Liver (tissue), 3 donors: ENCODE data around the gene ATPAF1.

Source experiments
- CTCF ChIP-seq: fragments of 150-350 bp; IDR thresholded peaks from 2 replicates; pipeline ENCODE4 v1.5.1; 2017; ENCODE audit warnings: improper control_type of control experiment, low read depth, low read length; ENCODE audit not compliant: missing input control
- FOXA1 ChIP-seq: IDR thresholded peaks from 2 replicates; pipeline ENCODE4 v1.6.1; 2016; ENCODE audit warnings: antibody characterized with exemption
- GABPA ChIP-seq, 2 donors: IDR thresholded peaks in 1 of 2; conservative IDR thresholded peaks in 1 of 2; 2 replicates each; pipeline ENCODE4 v1.6.1; 2016; ENCODE audit warnings: antibody characterized with exemption in 2 of 2, mild to moderate bottlenecking in 1 of 2, moderate library complexity in 1 of 2
- JUND ChIP-seq, 2 donors: IDR thresholded peaks; 2 replicates each; pipeline ENCODE4 v1.6.1; 2016; ENCODE audit warnings: antibody characterized with exemption in 2 of 2
- MAX ChIP-seq: IDR thresholded peaks from 2 replicates; pipeline ENCODE4 v1.6.1; 2016; ENCODE audit warnings: antibody characterized with exemption
- RXRA ChIP-seq, 2 donors: IDR thresholded peaks; 2 replicates each; pipeline ENCODE4 v1.6.1; 2017 to 2018; ENCODE audit warnings: antibody characterized with exemption in 2 of 2, mild to moderate bottlenecking in 1 of 2
- SP1 ChIP-seq: IDR thresholded peaks from 2 replicates; pipeline ENCODE4 v1.6.1; 2018; ENCODE audit warnings: antibody characterized with exemption, mild to moderate bottlenecking
- TAF1 ChIP-seq: conservative IDR thresholded peaks from 2 replicates; pipeline ENCODE4 v1.6.1; 2016; ENCODE audit warnings: antibody characterized with exemption, mild to moderate bottlenecking
- YY1 ChIP-seq: IDR thresholded peaks from 2 replicates; pipeline ENCODE4 v1.6.1; 2016; ENCODE audit warnings: antibody characterized with exemption, mild to moderate bottlenecking
- TF ChIP-seq, protein P1 (sequence below): IDR thresholded peaks from 2 replicates; pipeline ENCODE4 v1.6.1; 2016; ENCODE audit warnings: antibody characterized with exemption, mild to moderate bottlenecking
- TF ChIP-seq, protein P2 (sequence below): IDR thresholded peaks from 2 replicates; pipeline ENCODE4 v1.6.1; 2016; ENCODE audit warnings: antibody characterized with exemption
- TF ChIP-seq, protein P3 (sequence below): IDR thresholded peaks from 2 replicates; pipeline ENCODE4 v1.6.1; 2016; ENCODE audit warnings: antibody characterized with exemption
- donor health status: healthy.
- donor health status: healthy.

GRCh38 chr1:46654012-46654411 lies 14.2 kb downstream of the ATPAF1 start:
- TF ChIP-seq CTCF (no peak), SP1 (no peak), GABPA (IDR thresholded peaks at IDR 0.05 in 1 of 2, conservative IDR thresholded peaks at IDR 0.05 in 1 of 2) (no peak), TAF1 (no peak), JUND (IDR thresholded peaks at IDR 0.05) (no peak), RXRA (IDR thresholded peaks at IDR 0.05) (no peak), FOXA1 (no peak), MAX (no peak), YY1 (no peak)
- TF ChIP-seq, protein P1, sequence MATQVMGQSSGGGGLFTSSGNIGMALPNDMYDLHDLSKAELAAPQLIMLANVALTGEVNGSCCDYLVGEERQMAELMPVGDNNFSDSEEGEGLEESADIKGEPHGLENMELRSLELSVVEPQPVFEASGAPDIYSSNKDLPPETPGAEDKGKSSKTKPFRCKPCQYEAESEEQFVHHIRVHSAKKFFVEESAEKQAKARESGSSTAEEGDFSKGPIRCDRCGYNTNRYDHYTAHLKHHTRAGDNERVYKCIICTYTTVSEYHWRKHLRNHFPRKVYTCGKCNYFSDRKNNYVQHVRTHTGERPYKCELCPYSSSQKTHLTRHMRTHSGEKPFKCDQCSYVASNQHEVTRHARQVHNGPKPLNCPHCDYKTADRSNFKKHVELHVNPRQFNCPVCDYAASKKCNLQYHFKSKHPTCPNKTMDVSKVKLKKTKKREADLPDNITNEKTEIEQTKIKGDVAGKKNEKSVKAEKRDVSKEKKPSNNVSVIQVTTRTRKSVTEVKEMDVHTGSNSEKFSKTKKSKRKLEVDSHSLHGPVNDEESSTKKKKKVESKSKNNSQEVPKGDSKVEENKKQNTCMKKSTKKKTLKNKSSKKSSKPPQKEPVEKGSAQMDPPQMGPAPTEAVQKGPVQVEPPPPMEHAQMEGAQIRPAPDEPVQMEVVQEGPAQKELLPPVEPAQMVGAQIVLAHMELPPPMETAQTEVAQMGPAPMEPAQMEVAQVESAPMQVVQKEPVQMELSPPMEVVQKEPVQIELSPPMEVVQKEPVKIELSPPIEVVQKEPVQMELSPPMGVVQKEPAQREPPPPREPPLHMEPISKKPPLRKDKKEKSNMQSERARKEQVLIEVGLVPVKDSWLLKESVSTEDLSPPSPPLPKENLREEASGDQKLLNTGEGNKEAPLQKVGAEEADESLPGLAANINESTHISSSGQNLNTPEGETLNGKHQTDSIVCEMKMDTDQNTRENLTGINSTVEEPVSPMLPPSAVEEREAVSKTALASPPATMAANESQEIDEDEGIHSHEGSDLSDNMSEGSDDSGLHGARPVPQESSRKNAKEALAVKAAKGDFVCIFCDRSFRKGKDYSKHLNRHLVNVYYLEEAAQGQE = no peak
- TF ChIP-seq, protein P2, sequence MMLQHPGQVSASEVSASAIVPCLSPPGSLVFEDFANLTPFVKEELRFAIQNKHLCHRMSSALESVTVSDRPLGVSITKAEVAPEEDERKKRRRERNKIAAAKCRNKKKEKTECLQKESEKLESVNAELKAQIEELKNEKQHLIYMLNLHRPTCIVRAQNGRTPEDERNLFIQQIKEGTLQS = no peak
- TF ChIP-seq, protein P3, sequence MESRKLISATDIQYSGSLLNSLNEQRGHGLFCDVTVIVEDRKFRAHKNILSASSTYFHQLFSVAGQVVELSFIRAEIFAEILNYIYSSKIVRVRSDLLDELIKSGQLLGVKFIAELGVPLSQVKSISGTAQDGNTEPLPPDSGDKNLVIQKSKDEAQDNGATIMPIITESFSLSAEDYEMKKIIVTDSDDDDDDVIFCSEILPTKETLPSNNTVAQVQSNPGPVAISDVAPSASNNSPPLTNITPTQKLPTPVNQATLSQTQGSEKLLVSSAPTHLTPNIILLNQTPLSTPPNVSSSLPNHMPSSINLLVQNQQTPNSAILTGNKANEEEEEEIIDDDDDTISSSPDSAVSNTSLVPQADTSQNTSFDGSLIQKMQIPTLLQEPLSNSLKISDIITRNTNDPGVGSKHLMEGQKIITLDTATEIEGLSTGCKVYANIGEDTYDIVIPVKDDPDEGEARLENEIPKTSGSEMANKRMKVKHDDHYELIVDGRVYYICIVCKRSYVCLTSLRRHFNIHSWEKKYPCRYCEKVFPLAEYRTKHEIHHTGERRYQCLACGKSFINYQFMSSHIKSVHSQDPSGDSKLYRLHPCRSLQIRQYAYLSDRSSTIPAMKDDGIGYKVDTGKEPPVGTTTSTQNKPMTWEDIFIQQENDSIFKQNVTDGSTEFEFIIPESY = no peak
